Tibial nerve (tissue), 4 donors: ENCODE measurements around the gene IL36RN.

ENCODE experiments used
- CTCF ChIP-seq, 5 experiments: fragments of 200-600 bp in 3 of 5; fragments of 450-650 bp in 2 of 5; sonication (generic) in 3 of 5; IDR thresholded peaks; one replicate each; pipeline ENCODE4 v1.5.1; 2016 to 2019; ENCODE audit warnings: antibody characterized with exemption in 5 of 5, mild to moderate bottlenecking in 3 of 5, moderate library complexity in 2 of 5
- EP300 ChIP-seq, 2 donors: sonication (generic); formaldehyde crosslinking; IDR thresholded peaks; one replicate each; pipeline ENCODE4 v1.6.1; 2017; ENCODE audit warnings: antibody characterized with exemption in 2 of 2, mild to moderate bottlenecking in 1 of 2
- POLR2A ChIP-seq, 2 donors: fragments of 450-650 bp; IDR thresholded peaks; one replicate each; pipeline ENCODE4 v1.6.1; 2017; ENCODE audit warnings: antibody characterized with exemption in 2 of 2, mild to moderate bottlenecking in 2 of 2, moderate library complexity in 2 of 2

GRCh38 chr2:113018509-113018908, 40.5 kb upstream of the IL36RN start:
- TF ChIP-seq CTCF (IDR thresholded peaks at IDR 0.05) (no peak), POLR2A (IDR thresholded peaks at IDR 0.05) (no peak), EP300 (IDR thresholded peaks at IDR 0.05) (no peak)
